Stimulated activated CD4-positive, alpha-beta T cell treated with anti-CD3 and anti-CD28 coated beads, TNF-alpha, amount 100 ng/mL, for 4 hours (primary cell): ENCODE results near the gene SCYL2.
"Not testable (repeated sequence)": the region's sequence is repeated elsewhere in the genome, so short reads cannot be mapped to it uniquely, and the experiment has no call there.

Experiments used
- DNase-seq, 3 experiments: peaks; one replicate each; pipeline ENCODE4 v3.0.0-alpha.2; 2020; ENCODE audit warnings: low read depth in 3 of 3

Gene SCYL2

GRCh38 chr12:100266835-100267602, at the start of gene SCYL2, which contains the start of gene DEPDC4:
SCYL2 (plus strand) TSS chr12:100267177; CDS start chr12:100282971, 15,794 bp downstream.
DEPDC4 (minus strand) TSS chr12:100267079; CDS start chr12:100267076, 3 bp downstream.
- peak; percentile 86 to 97 (median 87) for DNase-seq

GRCh38 chr12:100219328-100220109, 47.5 kb upstream of the SCYL2 start:
- no peak for DNase-seq

GRCh38 chr12:100221523-100221922, 45.5 kb upstream of the SCYL2 start:
- DNase-seq, result no peak

- not testable (repeated sequence) for DNase-seq
Measured at GRCh38 chr12:100222173-100222572, 44.8 kb upstream of the SCYL2 start.

GRCh38 chr12:100225491-100225890, 41.5 kb upstream of the SCYL2 start:
- DNase-seq, result no peak

GRCh38 chr12:100229036-100229635, 37.8 kb upstream of the SCYL2 start:
- no peak for DNase-seq

GRCh38 chr12:100229876-100230275, 37.1 kb upstream of the SCYL2 start:
- no peak for DNase-seq

- DNase-seq, result not testable (repeated sequence)
Measured at GRCh38 chr12:100231873-100232272, 35.1 kb upstream of the SCYL2 start.

GRCh38 chr12:100234166-100234565, 32.8 kb upstream of the SCYL2 start:
- no peak for DNase-seq

GRCh38 chr12:100234591-100235304, 32.2 kb upstream of the SCYL2 start:
- no peak for DNase-seq

- DNase-seq, result no peak
Measured at GRCh38 chr12:100238801-100239200, 28.2 kb upstream of the SCYL2 start.

- DNase-seq, result no peak
Measured at GRCh38 chr12:100239589-100239988, 27.4 kb upstream of the SCYL2 start.

- DNase-seq, result no peak
Measured at GRCh38 chr12:100243137-100243536, 23.8 kb upstream of the SCYL2 start.

- no peak for DNase-seq
Measured at GRCh38 chr12:100247765-100248164, 19.2 kb upstream of the SCYL2 start.

GRCh38 chr12:100248886-100249285, 18.1 kb upstream of the SCYL2 start:
- DNase-seq, result no peak

GRCh38 chr12:100249941-100250340, 17.0 kb upstream of the SCYL2 start:
- DNase-seq, result no peak

GRCh38 chr12:100251917-100252316, 15.1 kb upstream of the SCYL2 start:
- DNase-seq, result no peak

GRCh38 chr12:100253437-100253836, 13.5 kb upstream of the SCYL2 start:
- DNase-seq, result no peak

- no peak for DNase-seq
Measured at GRCh38 chr12:100254876-100255275, 12.1 kb upstream of the SCYL2 start.

GRCh38 chr12:100258127-100258526, 8.8 kb upstream of the SCYL2 start:
- no peak for DNase-seq

- no peak for DNase-seq
Measured at GRCh38 chr12:100263131-100263530, 3.8 kb upstream of the SCYL2 start.

- DNase-seq, result not testable (repeated sequence)
Measured at GRCh38 chr12:100265107-100265506, 1.9 kb upstream of the SCYL2 start.
